T-helper 2 cell treated with Interferon-gamma antibody and Interleukin-4, amounts not matched to agents 5 μg/mL and 100 μg/mL, for 36 hours (primary cell): Measurements from ENCODE around the gene COL20A1.

Experiments used
- DNase-seq: peaks from one replicate; pipeline ENCODE4 v3.0.0; 2021; ENCODE audit warnings: low spot score
- H3K27ac Mint-ChIP-seq: one replicate; pipeline ENCODE4 v1.8.0; 2021; ENCODE audit warnings: mild to moderate bottlenecking, mixed read lengths
- H3K27me3 Mint-ChIP-seq: one replicate; pipeline ENCODE4 v1.8.0; 2021; ENCODE audit warnings: low read depth, mixed read lengths
- H3K36me3 Mint-ChIP-seq: one replicate; pipeline ENCODE4 v1.8.0; 2021; ENCODE audit warnings: low read depth, mixed read lengths
- H3K4me1 Mint-ChIP-seq: one replicate; pipeline ENCODE4 v1.8.0; 2021; ENCODE audit warnings: low read depth, mixed read lengths
- H3K4me3 Mint-ChIP-seq: one replicate; pipeline ENCODE4 v1.8.0; 2022; ENCODE audit warnings: mild to moderate bottlenecking, moderate library complexity, mixed read lengths
- H3K9me3 Mint-ChIP-seq: one replicate; pipeline ENCODE4 v1.8.0; 2021; ENCODE audit warnings: mixed read lengths

Gene COL20A1

DNA sequence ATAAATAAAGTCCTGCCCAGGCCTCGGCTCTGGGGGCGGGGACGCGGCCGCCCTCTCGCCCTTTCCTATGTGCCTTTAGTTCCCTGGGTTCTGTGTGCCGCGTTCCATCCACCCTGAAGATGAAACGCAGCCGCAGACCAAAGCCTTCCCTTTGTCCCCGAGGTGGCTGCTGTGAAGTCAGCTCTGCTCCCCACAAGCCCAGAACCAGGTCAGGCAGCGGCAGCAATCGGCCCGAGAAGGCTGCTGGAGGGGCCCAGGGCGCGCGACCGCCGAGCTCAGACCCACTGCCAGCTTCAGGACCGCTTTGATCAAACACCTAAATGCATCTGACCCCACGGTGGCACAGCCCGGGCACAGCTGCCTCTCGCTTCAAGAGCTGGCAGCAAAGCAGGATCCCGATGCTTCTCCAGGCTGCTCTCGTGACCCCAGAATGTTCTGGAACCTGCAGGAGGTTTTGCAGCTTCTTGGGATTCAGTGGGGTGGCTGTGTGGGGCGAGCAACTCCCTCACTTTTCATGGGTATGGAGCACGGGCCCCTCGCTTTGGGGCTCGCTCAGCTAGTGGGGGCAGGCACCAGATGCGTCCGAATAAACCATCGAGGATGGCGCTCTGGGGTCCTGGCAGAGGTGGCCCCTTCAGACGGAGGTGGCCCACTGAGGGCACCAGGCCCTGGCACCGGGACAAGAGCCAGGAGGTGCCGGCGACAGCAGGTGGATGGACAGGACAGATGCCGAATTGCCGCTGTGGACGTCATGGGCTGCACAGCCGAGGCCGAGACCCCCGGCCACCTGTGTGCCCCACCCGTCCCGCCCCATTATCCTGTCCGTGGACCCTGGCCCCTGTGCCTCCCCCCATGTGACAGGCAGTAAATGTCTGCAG is 55.2 kb downstream of the COL20A1 start:
- Mint-ChIP-seq H3K36me3 (no peaks in the 10 kb centered on the region), H3K27ac (no peak overlapping the region), H3K4me1 (no peaks in the 10 kb centered on the region), H3K9me3 (peaks cover 8% of the 10 kb centered on the region), H3K4me3 (no peak overlapping the region), H3K27me3 (no peaks in the 10 kb centered on the region)
- no peak for DNase-seq

DNA sequence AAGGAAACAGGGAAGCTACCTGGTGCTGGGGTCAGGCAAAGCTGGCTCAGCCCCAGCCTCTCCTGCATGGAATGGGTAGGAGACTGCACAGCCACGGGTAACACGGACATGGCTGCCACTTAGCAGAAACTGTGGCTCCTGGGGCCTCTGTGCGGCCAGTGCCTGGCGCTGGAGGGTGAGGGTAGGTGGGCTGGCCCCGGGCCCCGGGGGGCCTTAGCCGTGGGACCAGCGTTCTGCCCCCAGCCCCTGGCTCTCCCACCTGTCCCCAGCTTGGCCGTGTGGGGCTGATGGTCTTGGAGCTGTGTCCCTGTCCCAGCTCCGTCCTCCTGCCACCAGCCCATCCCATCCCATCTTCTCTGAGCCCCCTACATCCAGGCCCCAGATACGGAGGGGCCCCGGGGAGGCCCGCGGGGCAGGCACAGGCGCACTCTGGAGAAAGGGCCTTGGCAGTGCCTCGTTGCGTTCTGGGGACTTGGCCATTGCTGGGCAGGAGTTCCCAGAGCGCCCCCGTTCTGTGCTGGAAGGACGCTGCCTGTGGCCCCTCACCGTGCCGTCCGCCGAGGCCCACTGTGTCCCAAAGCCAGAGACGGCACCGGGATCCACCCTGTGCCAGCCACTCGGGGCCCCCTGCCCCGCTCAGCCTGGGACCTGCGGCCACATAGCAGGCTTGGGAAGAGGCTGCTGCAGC is 56.0 kb downstream of the COL20A1 start:
- H3K27me3 Mint-ChIP-seq, result no peaks in the 10 kb centered on the region
- no peaks in the 10 kb centered on the region for H3K36me3 Mint-ChIP-seq
- no peak overlapping the region for H3K27ac Mint-ChIP-seq
- no peak overlapping the region for H3K4me3 Mint-ChIP-seq
- H3K4me1 Mint-ChIP-seq, result no peaks in the 10 kb centered on the region
- peaks cover 8% of the 10 kb centered on the region for H3K9me3 Mint-ChIP-seq
- no peak for DNase-seq

DNA sequence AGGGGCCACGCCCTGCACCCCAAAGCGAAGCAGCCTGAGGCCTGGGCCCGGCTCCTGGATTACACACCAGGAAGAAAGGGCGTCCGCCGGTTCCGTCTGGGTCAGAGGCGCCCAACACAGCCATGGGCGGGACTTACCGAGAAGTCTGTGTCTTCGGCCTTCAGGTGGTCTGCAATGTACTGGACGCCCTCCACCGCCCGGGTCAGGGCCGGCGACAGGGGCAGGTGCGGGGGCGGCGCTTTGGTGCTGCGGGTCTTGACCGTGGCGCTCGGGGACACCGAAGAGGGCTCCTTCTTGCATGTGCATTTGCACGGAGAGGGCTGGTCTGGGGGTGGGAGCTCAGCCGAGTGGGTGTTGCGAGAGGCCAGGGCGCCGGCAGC is 56.5 kb downstream of the COL20A1 start:
- Mint-ChIP-seq H3K27ac (no peak overlapping the region), H3K4me3 (no peak overlapping the region), H3K36me3 (no peaks in the 10 kb centered on the region), H3K27me3 (no peaks in the 10 kb centered on the region), H3K4me1 (no peaks in the 10 kb centered on the region), H3K9me3 (peaks cover 8% of the 10 kb centered on the region)
- no peak for DNase-seq

DNA sequence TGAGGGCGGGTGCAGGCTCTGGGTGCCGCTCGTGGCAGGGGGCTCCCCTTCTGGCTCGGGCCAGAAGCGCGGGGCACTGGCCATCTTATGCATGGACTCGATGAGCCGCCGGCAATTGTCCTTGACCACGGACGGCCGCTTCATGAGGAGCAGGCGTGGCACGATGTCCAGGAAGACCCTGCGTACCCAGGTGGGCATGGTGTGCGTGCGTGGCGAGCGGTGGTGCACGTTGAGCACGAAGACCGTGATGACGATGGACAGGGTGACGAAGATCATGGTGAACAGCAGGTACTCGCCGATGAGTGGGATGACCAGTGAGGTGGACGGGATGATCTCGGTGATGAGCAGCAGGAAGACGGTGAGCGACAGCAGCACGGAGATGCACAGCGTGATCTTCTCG is 57.2 kb downstream of the COL20A1 start:
- no peak for DNase-seq
- H3K9me3 Mint-ChIP-seq, result peaks cover 8% of the 10 kb centered on the region
- H3K27ac Mint-ChIP-seq, result no peak overlapping the region
- no peak overlapping the region for H3K4me3 Mint-ChIP-seq
- H3K36me3 Mint-ChIP-seq, result no peaks in the 10 kb centered on the region
- H3K27me3 Mint-ChIP-seq, result no peaks in the 10 kb centered on the region
- H3K4me1 Mint-ChIP-seq, result no peaks in the 10 kb centered on the region

DNA sequence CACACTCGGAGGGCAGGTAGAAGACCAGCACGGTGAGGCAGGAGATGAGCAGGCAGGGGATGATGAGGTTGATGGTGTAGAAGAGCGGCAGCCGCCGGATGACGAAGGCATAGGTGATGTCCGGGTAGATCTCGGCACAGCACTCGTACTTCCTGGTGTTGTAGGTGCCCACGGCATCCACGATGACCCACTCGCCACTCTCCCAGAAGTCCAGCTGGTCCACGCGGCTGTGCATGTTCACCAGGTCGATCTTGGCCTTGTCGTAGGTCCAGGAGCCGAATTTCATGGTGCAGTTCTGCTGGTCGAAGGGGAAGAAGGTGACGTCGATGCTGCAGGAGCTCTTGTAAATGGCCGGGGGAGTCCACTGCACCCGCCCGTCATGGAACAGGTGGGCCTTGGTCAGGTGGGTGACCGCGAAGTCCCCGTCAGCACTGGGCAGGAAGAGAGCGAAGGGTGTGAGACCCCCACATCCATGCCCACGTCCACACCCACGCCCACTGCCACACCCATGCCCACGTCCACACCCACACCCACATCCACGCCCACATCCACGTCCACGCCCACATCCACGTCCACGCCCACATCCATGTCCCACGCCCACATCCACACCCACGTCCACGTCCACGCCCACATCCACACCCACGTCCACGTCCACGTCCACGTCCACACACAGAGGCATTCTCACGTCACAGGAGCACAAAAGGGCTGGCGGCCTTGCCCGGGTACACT is 57.8 kb downstream of the COL20A1 start:
- Mint-ChIP-seq H3K36me3 (no peaks in the 10 kb centered on the region), H3K4me3 (no peak overlapping the region), H3K4me1 (no peaks in the 10 kb centered on the region), H3K27me3 (no peaks in the 10 kb centered on the region), H3K9me3 (peaks cover 8% of the 10 kb centered on the region), H3K27ac (no peak overlapping the region)
- DNase-seq, result no peak

DNA sequence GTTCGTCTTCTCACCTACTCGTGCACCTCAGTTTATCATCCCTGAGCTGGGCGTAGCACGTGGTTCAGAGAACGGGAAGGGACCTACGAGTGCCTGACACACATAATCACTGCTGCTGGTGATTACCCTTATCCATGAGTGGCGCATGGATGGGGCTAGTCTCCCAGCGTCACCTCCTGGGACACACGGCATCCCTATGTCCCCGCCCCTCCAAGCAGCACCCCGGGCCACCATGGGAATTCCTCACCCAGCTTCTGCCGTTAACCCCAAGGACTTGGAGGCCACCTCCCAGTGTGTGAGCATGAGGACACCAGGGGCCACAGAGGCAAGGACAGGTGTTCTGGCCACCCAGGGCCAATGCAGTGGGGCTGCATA is 58.3 kb downstream of the COL20A1 start:
- no peak overlapping the region for H3K4me3 Mint-ChIP-seq
- DNase-seq, result no peak
- peaks cover 8% of the 10 kb centered on the region for H3K9me3 Mint-ChIP-seq
- no peaks in the 10 kb centered on the region for H3K36me3 Mint-ChIP-seq
- H3K27me3 Mint-ChIP-seq, result no peaks in the 10 kb centered on the region
- no peak overlapping the region for H3K27ac Mint-ChIP-seq
- H3K4me1 Mint-ChIP-seq, result no peaks in the 10 kb centered on the region

DNA sequence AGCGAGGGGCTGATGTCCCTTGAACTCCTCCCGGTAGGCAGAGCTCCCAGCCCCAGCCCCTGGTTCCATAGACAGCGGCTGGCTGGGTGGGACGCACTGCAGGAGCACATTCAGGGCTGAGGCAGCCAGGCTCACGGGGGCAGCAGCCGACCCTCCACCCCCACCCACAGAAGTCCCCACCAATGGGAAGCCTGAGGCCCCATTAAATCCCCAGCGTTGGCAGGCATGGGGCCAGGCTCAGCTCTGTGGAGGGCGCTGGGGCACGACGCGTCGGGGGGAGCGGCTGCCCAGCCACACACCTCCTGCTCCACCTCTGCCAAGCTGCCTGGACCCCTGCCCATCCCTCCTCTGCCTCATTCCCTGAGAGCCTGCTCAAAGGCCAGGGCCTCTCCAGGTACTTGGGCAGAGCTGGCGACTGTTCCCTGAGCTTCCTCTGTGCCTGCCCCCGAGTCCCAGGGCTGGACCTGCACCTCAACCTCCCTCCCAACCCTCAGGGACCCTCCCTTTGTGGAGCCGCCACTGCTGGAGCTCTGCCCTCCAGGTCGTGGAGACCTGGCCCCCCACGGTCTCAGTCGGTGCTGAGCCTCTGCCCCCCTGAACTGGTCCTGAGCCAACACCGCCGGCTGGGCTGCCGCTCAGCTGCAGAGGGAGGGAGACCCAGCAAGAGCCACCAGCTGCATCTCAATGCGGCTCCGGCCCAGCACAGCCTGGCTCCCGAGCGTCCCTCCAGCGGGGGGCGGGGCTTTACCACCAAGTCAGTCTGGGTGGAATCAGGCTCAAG is 59.0 kb downstream of the COL20A1 start:
- DNase-seq, result no peak
- no peak overlapping the region for H3K4me3 Mint-ChIP-seq
- H3K9me3 Mint-ChIP-seq, result peaks cover 8% of the 10 kb centered on the region
- no peaks in the 10 kb centered on the region for H3K4me1 Mint-ChIP-seq
- no peak overlapping the region for H3K27ac Mint-ChIP-seq
- no peaks in the 10 kb centered on the region for H3K27me3 Mint-ChIP-seq
- no peaks in the 10 kb centered on the region for H3K36me3 Mint-ChIP-seq

DNA sequence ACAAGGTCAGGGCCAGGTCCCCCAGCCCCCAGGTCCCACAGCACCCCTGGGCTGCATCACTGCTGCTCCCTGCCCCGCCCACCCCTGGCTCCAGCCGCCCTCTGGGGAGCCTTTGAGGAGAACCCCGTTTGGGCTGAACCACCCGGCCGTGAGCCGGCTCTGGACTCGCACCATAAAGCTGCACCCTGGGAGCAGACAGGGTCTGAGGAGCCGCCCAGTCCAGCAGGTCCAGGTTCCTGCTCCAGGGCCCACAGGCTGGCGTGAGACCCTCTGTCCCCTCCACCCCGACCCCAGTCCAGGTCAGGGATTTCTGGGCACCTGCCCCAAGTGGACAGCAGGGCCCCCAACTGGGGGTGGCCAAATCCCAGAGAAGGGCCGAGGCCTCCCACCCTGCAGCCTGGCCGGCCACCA is 59.8 kb downstream of the COL20A1 start:
- no peaks in the 10 kb centered on the region for H3K4me1 Mint-ChIP-seq
- no peaks in the 10 kb centered on the region for H3K27me3 Mint-ChIP-seq
- peaks cover 8% of the 10 kb centered on the region for H3K9me3 Mint-ChIP-seq
- H3K27ac Mint-ChIP-seq, result no peak overlapping the region
- no peak for DNase-seq
- H3K4me3 Mint-ChIP-seq, result no peak overlapping the region
- H3K36me3 Mint-ChIP-seq, result no peaks in the 10 kb centered on the region

DNA sequence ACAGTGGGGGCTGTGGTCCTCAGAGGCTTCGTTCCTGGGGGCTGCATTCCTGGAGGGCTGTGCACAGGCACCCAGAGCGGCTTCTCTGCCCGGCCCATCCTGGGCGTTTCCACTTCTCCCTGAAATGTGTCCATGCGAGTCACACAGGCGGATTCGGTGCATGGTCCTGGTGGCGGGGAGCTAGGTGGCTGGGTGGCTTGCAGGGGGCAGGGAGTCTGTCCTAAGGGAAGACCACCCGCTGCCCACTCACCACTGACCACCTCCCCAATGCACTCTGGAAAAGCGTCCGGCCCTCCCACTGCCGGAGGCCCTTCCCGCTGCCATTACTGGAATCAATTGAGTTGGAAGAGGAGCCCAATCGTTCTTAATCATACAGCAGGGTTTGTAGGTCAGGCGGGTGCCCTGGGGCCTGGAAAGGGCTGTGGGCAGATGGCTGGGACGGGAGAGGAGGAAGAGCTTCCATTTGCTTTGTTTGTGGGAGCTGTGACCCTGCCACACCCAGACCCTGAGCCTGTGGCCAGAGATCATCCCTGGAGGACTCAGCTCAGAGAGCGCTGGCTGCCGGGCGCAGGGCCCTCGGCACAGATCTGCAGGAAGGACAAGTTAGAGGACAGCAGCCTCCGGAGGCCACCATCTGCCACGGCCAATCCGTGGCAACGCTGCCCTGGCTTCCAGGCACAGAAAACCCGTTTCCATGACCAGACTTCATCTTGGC is 61.8 kb downstream of the COL20A1 start:
- Mint-ChIP-seq H3K4me3 (no peak overlapping the region), H3K9me3 (peaks cover 8% of the 10 kb centered on the region), H3K4me1 (no peaks in the 10 kb centered on the region), H3K27me3 (no peaks in the 10 kb centered on the region), H3K36me3 (no peaks in the 10 kb centered on the region), H3K27ac (no peak overlapping the region)
- no peak for DNase-seq

DNA sequence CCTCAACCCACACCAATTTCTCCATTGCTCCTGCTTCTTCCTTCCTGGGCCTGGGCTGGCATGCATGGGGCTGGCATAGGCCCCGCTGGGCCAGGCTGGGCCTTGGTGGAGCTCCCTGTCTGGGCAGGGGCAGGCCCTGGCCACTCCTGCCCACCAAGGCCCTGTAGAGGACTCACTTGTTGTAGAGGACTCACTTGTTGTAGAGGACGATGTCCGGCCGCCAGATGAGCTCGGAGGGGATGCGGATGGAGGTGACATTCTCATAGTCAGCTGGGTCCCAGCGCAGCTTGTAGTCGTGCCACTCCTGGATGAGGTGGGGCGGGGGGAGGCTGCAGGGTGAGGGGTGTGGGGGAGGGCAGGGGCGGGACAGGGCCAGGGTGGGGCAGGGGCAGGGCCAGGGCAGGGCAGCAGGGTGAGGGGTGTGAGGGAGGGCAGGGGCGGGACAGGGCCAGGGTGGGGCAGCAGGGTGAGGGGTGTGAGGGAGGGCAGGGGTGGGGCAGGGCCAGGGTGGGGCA is 62.9 kb downstream of the COL20A1 start:
- Mint-ChIP-seq H3K27me3 (peaks cover 4% of the 10 kb centered on the region), H3K36me3 (no peaks in the 10 kb centered on the region), H3K4me1 (no peaks in the 10 kb centered on the region), H3K9me3 (peaks cover under 1% of the 10 kb centered on the region), H3K4me3 (no peak overlapping the region), H3K27ac (no peak overlapping the region)
- DNase-seq, result no peak

DNA sequence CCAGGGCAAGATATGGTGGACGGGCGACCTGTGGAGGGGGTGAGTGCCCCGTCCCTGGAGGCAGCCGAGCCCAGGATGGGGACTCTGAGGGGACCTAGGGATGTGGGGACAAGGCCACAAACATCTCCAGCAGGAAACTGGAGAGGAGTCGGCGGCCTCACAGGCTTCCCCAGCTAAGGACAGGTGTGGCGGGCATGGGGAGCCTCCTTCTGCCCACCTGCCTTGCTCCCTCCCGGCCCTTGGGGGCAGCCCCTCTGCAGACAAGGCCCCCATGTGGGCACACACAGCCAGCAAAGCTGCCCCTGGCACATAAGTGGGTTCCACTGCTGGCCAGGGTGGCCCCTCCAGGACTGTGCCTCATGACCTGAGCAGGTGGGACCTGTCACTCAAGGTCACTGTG is 63.5 kb downstream of the COL20A1 start:
- no peaks in the 10 kb centered on the region for H3K4me1 Mint-ChIP-seq
- H3K36me3 Mint-ChIP-seq, result no peaks in the 10 kb centered on the region
- DNase-seq, result no peak
- H3K27me3 Mint-ChIP-seq, result peaks cover 4% of the 10 kb centered on the region
- no peak overlapping the region for H3K27ac Mint-ChIP-seq
- H3K9me3 Mint-ChIP-seq, result no peaks in the 10 kb centered on the region
- H3K4me3 Mint-ChIP-seq, result no peak overlapping the region

DNA sequence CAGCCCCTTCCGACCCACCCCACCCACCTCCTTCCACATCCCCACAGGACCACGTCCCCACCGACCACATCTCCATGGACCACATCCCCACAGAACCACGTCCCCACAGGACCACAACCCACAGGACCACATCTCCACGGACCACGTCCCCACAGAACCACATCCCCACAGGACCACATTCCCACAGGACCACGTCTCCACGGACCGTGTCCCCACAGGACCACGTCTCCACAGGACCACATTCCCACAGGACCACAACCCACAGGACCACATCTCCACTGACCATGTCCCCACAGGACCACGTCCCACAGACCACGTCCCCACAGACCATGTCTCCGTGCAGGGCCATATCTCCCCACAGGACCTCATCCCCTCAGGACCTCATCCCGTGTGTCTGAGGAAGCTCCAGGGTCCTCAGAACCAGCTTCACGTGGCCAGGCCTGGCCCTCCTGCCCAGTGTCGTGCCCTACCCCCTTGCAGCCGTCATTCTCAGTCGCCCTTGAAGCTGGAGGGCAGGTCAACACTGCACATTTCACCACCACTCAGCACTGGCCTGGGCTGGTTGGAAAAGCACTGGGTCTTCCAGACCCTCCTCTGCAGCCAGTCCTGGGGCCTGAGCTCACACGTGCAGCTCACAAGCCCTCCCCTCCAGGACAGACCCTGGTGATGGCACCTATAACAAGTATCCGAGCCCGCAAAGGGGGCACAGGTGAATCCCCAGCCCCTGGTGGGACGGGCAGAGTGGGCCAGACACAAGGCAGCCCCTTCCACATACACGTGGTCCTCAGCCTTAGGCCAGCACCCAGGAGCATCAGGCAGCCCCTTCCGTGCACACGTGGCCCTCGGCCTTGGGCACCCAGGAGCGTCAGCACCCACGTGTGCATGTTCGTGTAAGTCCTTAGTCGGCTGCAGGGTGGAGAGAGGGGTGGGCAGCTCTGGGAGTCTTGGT is 64.2 kb downstream of the COL20A1 start:
- no peaks in the 10 kb centered on the region for H3K36me3 Mint-ChIP-seq
- no peaks in the 10 kb centered on the region for H3K9me3 Mint-ChIP-seq
- H3K27me3 Mint-ChIP-seq, result peaks cover 4% of the 10 kb centered on the region
- H3K27ac Mint-ChIP-seq, result no peak overlapping the region
- H3K4me1 Mint-ChIP-seq, result no peaks in the 10 kb centered on the region
- DNase-seq, result no peak
- no peak overlapping the region for H3K4me3 Mint-ChIP-seq
